Activated CD8-positive, alpha-beta memory T cell treated with anti-CD3 and anti-CD28 coated beads for 1 hour (primary cell): ENCODE results near the gene PLPP1.

Experiments
- DNase-seq, 2 donors: peaks; one replicate each; pipeline ENCODE4 v3.0.0-alpha.2; 2020; ENCODE audit warnings: low read depth in 1 of 2; ENCODE audit errors: extremely low read depth in 1 of 2

PLPP1 gene

GRCh38 chr5:55534436-55535198 is at the start of gene PLPP1:
TSS of gene PLPP1 (minus strand) at chr5:55534964. CDS start at chr5:55534629, 335 bp downstream.
- DNase-seq = peak; percentile 43 to 71

- DNase-seq = no peak
Observed at GRCh38 chr5:55583578-55583977, 48.8 kb upstream of the PLPP1 start.

- no peak for DNase-seq
Observed at GRCh38 chr5:55582256-55582655, 47.5 kb upstream of the PLPP1 start.

GRCh38 chr5:55580042-55580441 is 45.3 kb upstream of the PLPP1 start:
- DNase-seq = no peak

GRCh38 chr5:55578771-55579170 is 44.0 kb upstream of the PLPP1 start:
- DNase-seq = no peak

GRCh38 chr5:55577353-55578060 is 42.7 kb upstream of the PLPP1 start:
- no peak for DNase-seq

- no peak for DNase-seq
Observed at GRCh38 chr5:55576661-55577060, 41.9 kb upstream of the PLPP1 start.

GRCh38 chr5:55575815-55576583 is 41.2 kb upstream of the PLPP1 start:
- no peak for DNase-seq

GRCh38 chr5:55572600-55572999 is 37.8 kb upstream of the PLPP1 start:
- DNase-seq = no peak

GRCh38 chr5:55572020-55572419 is 37.3 kb upstream of the PLPP1 start:
- DNase-seq = no peak

- no peak for DNase-seq
Observed at GRCh38 chr5:55570570-55570969, 35.8 kb upstream of the PLPP1 start.

GRCh38 chr5:55570026-55570425 is 35.3 kb upstream of the PLPP1 start:
- no peak for DNase-seq

GRCh38 chr5:55569513-55569865 is 34.7 kb upstream of the PLPP1 start:
- DNase-seq = no peak

- DNase-seq = no peak
Observed at GRCh38 chr5:55568654-55569512, 34.1 kb upstream of the PLPP1 start.

- DNase-seq = no peak
Observed at GRCh38 chr5:55564721-55565120, 30.0 kb upstream of the PLPP1 start.

- DNase-seq = no peak
Observed at GRCh38 chr5:55558484-55558883, 23.7 kb upstream of the PLPP1 start.

GRCh38 chr5:55557123-55557522 is 22.4 kb upstream of the PLPP1 start:
- no peak for DNase-seq

GRCh38 chr5:55554585-55555202 is 19.9 kb upstream of the PLPP1 start:
- DNase-seq = no peak

- no peak for DNase-seq
Observed at GRCh38 chr5:55551904-55552303, 17.1 kb upstream of the PLPP1 start.

GRCh38 chr5:55551358-55551757 is 16.6 kb upstream of the PLPP1 start:
- DNase-seq = no peak
